GM21381 (cell line): Measurements from ENCODE around the gene SPANXC.
"Not testable (repeated sequence)": the region's sequence is repeated elsewhere in the genome, so short reads cannot be mapped to it uniquely, and the experiment has no call there.

Experiments used
- ATAC-seq: cut with Tn5 transposase; IDR thresholded peaks from one replicate; pipeline ENCODE4 v1.9.1; 2021; ENCODE audit warnings: mild to moderate bottlenecking, moderate library complexity; ENCODE audit not compliant: unreplicated experiment

SPANXC gene, protein sequence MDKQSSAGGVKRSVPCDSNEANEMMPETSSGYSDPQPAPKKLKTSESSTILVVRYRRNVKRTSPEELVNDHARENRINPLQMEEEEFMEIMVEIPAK

DNA sequence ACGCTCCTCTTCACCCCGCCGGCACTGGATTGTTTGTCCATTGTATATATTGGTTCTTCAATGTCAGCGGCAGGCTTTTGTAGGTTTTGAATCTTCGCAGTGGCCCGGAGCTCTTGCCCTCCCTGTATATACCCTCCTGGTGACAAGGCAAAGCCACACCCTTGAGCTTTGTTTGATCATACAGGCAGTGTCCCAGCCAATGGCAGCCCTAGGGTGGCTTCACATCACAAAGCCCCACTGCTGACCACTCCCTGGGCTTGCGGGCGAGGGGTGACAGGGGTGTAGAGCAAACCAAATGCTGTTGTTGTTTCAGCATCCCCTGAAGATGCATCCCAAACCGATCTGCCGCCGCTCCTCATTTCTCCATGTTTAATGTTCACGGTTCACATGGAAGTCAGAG, at the start of gene SPANXC:
Gene SPANXC, minus strand, starts transcription at position 101 of the 400 bp plus-strand sequence. Its CDS starts 60 bp downstream, at position 41.
- not testable (repeated sequence) for ATAC-seq

DNA sequence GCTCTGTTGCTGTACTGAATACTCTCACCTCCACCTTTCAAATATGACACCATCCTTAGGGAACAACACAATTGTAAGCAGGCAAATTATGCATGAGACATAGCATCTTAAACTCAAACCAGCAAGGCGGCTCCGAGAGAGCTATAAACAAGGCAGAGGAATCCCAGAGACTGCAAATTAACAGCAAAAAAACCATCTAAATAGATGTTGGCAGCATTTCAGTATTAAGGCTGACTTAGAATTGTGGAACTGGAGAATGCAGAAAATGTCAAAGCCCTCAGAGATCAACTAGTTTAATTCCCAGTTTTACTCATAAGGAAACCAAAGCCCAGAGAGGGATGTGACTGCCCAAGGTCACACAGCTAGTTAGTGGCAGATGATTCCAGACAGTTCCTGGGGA, 37.2 kb upstream of the SPANXC start:
- no peak for ATAC-seq

DNA sequence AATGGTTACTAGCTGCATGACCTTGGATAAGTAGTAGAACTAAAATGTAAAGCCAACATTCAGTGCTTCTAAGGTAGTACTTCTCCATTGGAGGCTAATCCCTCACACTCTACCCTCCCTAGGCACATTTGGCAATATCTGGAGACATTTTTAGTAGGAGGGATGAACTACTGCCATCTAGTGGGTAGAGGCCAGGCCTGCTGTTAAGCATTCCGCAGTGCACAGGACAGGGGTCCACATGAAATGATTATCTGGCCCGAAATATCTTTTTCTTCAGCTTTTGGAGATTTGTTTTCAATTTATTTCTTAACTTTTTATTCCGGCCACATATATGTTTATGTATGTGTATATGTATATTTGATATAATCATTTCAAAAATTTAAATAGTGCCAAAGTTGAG, 36.0 kb upstream of the SPANXC start:
- no peak for ATAC-seq

DNA sequence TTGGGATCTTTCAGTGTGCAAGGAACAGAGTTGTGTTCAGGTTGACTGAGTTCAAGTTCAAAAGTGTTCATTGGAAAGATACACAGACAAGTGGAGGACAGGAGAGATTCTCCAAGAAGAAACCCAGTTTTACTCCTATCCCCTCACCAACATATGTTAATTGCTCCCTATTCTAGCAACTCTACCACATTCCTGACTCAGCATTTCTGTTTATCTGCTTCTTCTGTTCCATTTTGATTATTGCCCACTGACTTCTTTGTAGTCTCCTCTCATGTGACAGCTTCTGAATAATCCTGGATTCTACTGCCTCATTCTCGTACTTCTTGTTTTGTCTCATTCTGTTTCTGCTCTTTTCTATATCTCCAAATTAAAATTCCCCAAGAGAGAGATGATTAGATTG, 15.8 kb upstream of the SPANXC start:
- ATAC-seq, result no peak

DNA sequence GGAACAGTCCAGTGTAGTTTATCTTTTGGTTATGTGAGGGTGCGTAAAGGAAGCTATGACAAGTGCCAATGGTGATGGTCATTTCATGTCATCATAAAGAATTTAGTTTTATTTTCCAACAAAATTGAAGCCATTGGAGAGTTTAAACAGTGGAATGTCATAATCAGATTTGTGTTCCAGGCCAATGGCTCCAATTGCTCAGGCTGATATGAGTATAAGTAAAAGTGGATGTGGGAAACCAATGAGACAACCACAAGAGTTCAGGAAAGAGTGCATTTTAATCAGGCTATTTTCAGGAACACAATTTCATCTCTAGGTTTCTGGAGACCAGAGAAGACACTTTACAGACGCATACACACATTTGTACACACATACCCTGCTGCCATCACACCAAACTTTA, 20.7 kb downstream of the SPANXC start:
- no peak for ATAC-seq

DNA sequence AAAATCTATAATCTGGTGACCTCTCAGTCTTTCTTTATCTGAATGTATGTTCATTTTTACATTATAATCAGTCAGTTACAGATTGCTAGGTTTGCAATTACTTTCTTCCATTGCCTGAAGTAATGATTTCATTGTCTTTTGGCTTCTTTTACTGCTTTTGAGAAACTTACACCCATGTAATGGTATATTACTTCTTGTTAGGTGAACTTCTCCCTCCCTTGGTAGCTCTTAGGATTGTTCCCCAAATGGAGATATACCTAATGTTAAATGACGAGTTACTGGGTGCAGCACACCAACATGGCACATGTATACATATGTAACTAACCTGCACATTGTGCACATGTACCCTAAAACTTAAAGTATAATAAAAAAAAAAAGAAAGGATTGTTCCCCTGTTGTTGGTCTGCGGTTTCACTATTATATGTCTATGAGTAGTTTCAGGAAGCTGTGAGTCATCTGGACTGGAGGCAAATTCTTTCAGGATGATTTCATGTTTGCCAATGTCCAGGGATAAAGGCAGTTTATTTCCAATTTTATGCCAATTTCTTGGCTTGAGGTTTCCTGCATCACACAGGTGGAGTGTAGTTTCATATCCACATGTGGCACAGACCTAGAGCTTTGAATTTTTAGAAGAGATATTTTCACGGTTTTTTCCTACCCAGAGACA, 21.8 kb downstream of the SPANXC start:
- ATAC-seq, result no peak

DNA sequence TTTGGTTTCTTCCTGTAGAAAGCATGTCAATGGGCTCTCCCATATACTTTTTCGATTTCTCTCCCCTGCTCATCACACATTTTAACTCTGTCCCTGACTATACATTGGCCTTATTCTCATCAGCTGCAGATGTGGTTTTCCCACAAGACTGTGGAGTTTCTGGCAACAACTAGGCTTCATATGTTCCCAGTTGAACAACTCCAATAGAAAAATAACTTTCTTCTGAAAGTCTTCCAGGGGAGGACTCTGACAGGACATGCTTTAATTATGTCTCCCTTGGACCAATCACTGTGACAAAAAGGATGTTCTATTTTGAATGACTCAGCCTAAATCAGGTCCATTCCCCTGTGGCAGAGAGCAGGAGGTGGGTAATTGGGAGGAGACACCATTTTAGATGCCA, 28.1 kb downstream of the SPANXC start:
- no peak for ATAC-seq

DNA sequence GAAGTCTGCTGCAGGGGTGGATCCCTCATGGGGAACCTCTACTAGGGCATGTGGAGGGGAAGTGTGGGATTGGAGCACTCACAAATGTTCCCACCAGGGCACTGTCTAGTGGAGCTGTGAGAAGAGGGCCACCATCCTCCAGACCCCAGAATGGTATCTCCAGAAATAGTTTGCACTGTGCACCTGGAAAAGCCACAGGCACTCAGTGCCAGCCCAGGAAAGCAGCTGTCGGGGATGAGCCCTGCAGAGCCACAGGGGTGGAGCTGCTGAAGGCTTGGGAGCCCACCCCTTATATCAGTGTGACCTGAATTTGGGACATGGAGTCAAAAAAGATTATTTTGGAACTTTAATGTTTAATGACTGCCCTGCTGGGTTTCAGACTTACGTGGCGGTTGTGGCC, 40.4 kb downstream of the SPANXC start:
- ATAC-seq, result no peak
